GM19324 (cell line): ENCODE data around the gene CALML4.
"Not testable (repeated sequence)": the region's sequence is repeated elsewhere in the genome, so short reads cannot be mapped to it uniquely, and the experiment has no call there.

Experiments used
- ATAC-seq: cut with Tn5 transposase; IDR thresholded peaks from one replicate; pipeline ENCODE4 v1.9.1; 2021; ENCODE audit warnings: mild to moderate bottlenecking, moderate library complexity; ENCODE audit not compliant: unreplicated experiment, low FRiP score

Gene CALML4

DNA sequence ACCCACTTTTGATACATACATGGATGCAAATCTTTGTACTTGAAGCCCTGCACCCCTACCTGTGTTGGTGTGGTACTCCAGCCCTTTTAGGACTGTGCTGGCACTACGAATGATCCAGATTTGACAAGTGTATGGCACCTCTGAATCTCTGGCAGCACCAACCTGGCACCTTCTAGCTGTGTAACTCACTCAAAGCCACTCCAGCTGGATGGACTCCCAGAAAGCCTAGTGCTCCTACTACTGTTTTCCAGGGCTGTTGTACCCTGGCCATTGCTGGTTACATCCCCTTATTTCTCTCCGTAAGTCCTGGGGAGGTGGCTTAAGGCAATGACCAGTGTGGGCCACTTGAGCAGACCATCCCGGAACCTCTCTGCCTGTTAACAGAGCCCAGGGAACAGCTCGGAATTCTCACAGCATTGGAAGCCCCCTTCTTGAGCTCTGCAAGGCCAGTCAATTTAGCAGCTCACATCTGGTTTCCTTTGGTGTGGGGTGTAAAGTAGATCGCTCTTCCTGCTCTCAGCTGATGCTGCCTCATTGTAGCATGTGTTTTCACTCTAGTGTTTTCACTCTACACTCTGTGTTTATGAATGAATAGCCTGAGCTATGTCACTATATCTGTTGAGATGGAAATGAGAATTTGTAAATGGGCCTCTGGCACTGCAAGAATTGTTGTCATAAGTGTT is 12.2 kb downstream of the CALML4 start:
- no peak for ATAC-seq

DNA sequence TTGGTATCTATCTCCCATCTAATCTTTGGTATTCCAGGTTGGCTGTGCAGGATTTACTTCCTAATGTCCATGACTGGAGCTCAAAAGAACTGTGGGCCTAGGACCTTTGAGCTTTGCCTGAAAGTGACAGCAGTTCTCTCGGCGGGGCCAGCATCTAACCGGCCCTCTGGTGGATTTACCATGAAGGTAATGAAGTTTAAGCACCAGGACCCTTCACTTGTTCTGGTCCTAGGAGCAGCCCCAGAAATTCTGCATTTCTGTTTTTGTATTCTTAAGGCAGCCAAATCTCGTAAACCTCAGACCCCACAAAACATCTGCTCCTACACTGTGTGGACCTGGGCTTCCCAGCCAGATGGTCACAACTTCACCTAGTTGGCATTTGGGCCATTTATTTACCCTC is 13.0 kb downstream of the CALML4 start:
- no peak for ATAC-seq

DNA sequence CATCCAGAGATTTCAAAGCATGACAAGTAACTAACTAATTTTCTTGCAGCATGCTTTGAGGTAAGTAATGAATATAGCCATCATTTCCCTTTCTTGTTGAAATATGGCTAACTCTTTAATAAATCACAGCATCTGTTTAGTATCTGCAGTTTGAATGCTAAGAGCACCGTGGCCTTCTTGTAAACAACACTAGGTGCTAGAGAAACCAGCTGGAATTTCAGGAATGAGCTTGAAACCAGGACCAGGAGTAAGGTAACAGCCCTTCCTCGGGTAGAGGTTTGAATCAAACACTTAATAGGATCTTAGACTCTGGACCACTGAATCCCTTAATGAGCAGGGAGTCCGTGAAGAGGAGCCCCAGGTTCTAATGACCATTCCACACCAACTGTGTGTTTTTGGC is 13.6 kb downstream of the CALML4 start:
- ATAC-seq, result no peak

DNA sequence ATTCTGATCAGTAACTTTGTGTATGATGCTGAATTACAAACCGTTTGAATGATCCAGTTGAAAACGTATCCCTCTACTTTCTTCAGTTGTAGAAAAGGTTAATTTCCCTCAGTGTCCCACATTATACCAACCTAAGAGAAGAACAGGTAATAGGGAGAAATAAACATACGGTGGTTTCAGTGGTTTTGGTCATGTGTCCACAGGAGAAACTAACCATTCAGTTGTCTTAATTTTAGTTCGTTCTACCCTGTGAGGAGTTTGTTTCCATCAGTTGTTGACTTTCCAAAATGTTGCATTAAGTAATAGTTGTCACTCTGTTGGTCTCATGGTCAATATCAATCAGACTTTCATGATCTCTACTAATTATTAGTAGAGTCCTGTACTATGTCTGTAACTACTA is 15.1 kb downstream of the CALML4 start:
- ATAC-seq, result no peak

DNA sequence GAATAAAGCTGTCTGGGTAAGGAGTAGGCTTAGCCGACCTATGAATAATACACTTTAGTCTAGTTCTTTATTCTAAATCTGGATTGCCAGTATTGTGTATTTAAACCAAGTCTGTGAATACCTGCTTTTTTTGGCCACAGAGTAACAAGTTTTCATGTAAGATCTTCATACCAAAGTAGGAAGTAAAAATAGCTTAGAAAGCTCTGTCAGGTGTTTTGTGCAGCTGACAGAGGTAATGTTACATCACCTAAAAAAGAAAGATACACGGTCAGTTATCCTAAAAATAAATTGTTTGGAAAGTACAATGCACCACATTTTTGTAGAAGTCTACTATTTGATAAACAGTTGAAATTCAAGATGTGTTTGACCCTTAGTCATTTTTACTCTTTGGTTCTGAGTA is 16.5 kb downstream of the CALML4 start:
- ATAC-seq, result no peak

DNA sequence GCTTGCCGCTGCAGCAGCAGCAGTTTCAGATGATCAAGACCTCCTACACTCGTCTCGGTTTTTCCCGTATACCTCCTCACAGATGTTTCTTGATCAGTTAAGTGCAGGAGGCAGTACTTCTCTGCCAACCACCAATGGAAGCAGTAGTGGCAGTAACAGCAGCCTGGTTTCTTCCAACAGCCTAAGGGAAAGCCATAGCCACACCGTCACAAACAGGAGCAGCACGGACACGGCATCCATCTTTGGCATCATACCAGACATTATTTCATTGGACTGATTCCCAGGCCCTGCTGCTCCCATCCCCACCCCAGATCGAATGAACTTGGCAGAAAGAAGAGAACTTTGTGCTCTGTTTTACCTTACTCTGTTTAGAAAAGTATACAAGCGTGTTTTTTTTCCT is 17.6 kb downstream of the CALML4 start:
- no peak for ATAC-seq

DNA sequence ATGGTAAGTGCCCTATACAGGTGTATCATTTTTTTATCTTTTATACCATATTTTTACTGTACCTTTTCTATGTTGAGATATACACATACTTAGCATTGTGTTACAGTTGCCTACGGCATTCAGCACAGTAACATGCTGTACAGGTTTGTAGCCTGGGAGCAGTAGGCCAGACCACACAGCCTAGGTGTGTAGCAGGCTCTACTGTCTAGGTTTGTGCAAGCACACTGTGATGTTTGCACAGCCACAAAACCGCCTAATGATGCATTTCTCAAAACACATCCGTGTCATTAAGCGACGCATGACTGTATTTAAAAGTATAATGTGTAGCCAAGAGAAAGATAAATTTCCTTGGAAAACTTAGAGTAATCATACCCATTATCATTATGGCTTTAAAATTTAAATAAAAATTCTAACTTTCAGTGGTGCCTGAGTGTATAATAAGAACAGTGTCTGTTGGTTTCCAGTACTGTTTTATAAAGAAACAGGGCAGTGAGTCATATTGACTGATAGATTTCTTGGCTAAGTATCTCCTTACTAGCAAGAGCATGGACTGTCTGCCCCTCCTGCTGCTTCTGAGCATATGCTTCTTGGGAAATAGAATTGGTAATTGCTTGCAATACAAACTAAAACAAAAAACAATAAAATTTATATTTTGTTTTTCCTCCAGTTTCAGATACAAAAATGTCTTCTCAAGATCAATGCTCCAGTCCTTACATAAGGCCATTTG is 18.3 kb downstream of the CALML4 start:
- ATAC-seq, result no peak

DNA sequence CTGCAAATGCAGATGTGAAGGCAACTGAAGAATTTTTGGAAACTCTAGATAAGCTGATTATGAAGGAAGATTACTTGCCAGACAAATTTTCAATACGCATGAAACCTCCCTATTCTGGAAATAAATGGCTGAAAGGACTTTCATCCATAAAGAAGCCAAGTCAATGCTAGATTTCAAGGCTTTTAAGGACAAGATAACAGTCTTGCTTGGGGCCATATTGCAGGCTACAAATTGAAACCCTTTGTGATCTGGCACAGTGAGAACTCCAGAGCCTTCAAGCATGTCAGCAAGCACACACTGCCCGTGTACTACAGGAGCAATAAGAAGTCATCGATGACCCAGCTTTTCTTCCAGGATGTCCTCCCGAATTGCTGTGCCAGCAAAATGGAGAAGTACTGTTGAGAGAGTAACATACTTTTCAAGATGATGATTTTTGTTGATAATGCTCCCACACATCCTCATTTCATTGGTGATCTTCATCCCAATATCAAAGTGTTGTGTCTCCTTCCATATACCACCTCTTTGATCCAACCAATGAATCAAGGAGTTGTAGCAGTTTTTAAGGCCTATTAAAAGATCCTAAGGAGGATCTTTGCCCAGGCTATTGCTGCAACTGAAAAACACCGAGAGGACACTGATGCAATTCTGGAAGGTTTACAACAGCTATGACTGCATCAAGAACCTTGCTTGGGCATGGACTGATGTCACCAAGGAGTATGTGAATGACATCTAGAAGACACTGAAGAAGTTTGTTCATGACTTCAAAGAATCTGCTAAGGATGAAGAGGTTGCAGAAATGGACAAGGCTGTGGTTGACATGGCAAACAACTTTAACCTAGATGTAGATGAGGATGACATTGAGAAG is 20.3 kb downstream of the CALML4 start:
- no peak for ATAC-seq

DNA sequence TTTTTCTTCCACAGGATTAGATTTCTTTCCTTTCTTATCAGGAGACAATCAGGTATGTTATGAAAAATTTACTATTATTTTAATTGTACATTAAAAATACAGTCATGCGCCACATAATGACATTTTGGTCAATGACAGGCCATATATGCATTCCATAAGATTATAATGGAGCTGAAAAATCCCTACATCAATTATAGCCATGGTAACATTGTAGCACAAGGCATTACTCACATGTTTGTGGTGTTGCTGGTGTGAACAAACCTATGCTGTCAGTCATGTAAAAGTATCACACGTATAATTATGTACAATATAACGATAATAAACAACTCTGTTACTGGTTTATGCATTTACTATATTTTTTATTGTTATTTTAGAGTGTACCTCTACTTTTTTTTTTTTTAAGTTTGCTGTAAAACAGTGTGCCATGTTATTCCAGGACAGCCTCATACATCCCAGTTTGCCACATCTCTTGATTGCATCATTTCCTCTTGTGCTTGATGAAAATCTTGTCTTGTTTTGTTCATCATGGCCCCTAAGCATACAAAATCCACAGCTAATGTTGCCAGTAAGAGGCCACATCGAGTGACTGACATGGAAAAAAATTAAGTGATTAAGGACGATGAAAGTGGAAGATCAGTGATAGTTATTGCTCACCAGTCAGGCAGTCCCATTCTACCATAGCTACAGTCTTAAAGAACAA is 21.4 kb downstream of the CALML4 start:
- no peak for ATAC-seq

DNA sequence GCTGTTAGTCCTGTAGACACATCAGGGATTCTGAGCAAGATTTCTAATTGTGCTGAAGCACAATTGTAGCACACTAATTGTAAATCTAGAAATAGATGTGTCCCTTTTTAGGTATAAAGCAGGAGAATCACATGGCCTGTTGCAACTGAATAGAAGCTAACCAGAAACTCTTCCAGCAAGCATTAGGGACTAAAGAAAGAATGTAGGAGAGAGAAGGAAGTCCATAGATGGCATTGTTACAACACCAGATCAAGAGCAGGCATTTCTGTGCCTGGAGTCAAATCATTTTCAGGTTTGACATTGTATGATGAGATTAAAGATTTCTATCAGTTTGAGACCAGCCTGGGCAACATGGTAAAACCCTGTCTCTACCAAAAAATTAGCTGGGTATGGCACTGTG is 27.4 kb downstream of the CALML4 start:
- no peak for ATAC-seq

DNA sequence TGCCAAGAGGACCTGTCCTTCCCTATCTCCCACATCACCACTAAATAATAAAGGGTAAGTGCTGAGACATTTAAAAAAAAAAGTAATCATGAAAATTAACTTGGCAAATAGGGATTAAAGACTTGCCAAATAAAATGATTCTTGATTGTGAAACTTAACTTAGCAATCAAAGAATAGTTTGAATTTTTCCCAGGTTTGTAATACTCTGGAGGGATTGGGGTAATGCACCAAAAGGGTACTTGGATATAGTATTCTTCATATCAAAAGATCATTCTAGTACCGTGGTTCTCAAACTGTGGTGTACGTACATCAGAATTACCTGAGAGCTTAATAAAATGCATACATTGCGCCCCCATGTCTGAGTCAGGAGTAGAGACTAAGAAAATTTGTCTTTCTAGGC is 28.5 kb downstream of the CALML4 start:
- ATAC-seq, result no peak

DNA sequence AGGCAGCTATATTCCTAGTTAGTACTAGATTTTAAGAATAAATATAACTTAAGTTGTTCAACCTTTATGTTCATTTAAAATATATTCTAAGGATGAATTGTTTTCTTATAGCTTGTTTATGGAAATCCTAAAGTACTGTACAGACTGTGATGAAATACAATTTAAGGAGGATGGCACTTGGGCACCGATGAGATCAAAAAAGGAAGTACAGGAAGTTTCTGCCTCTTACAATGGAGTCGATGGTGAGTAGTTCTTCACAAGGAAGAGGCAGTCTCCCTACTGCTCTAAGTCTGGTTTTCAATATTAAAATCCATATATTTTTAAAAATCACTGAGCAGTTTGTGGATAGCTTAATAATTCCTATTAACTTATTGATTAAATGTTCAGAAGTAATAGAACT is 29.6 kb downstream of the CALML4 start:
- no peak for ATAC-seq

DNA sequence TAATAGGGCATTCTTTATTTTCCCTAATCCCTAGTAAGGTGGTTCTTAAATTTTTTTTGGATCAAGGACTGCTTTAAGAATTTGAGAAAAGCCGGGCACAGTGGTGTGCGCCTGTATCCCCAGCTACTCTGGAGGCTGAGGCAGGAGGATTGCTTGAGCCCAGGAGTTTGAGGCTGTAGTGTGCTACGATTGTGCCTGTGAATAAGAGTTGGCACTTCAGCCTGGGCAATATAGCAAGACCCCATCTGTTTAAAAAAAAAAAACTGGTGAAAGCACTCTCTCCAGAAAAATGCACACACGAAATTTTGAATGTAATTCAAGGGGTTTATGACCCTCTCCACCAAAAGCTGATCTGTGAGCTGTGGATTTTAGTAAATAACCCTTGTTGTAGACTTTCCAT is 32.0 kb downstream of the CALML4 start:
- ATAC-seq, result no peak

DNA sequence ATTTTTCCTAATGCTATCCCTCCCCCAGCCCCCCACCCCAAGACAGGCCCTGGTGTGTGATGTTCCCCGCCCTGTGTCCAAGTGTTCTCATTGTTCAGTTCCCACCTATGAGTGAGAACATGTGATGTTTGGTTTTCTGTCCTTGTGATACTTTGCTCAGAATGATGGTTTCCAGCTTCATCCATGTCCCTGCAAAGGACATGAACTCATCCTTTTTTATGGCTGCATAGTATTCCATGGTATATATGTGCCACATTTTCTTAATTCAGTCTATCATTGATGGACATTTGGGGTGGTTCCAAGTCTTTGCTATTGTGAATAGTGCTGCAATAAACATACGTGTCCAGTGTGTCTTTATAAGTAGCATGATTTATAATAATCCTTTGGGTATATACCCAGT is 33.1 kb downstream of the CALML4 start:
- ATAC-seq, result not testable (repeated sequence)

DNA sequence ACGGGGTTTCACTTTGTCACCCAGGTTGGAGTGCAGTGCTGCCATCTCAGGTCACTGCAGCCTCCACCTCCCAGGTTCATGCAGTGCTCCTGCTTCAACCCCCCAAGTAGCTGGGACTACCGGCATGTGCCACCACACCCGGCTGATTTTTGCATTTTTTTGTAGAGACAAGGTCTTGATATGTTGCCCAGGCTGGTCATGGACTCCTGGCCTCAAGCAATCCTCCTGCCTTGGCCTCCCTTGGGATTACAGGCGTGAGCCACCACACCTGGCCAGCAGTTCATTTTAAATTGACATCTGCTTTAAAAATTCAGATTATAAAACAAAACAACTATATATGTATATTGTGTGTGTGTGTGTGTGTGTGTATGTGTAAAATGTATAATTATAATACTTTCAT is 38.3 kb downstream of the CALML4 start:
- no peak for ATAC-seq

DNA sequence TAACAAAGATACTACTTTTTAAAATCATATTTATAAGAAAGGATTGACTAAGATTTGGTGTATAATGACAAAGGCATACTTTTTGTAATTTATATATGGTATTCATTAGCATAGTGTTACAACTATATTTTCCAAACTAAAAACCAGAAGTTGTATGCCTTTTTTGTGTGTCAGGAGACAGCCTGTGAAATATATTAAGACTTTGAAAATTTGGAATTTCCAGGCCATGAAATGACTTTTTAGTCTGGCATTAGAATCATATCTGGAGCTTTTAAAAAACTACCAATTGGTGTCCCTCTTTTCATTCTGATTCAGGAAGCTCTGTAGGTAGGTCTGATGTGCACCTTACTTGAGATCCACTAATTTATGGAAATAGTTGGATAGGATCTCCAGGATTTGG is 41.9 kb downstream of the CALML4 start:
- no peak for ATAC-seq

DNA sequence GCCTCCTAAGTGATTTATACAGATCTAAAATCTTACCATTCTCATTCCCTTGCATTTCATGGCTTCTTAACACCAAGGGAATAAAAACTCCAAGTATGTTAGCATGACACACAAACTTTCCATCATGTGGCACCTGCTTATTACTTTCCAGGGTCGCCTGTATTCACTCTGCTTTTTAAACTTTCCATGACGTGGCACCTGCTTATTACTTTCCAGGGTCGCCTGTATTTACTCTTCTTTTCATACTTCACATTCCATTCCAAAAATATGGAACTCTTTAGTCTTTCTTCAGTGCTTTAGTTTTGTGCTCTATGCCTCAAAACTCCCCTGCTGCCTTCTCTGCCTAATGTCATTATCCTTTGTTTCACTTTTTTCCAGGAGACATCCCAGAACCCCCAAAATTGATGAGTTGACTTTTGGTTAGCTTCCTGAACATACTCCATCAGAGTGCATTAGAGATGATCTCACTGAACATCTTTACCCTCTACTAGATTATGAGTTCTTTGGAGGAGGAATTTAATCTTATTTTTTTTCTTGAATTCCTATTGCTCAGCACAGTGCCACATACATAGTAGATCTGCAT is 47.0 kb downstream of the CALML4 start:
- ATAC-seq, result no peak

DNA sequence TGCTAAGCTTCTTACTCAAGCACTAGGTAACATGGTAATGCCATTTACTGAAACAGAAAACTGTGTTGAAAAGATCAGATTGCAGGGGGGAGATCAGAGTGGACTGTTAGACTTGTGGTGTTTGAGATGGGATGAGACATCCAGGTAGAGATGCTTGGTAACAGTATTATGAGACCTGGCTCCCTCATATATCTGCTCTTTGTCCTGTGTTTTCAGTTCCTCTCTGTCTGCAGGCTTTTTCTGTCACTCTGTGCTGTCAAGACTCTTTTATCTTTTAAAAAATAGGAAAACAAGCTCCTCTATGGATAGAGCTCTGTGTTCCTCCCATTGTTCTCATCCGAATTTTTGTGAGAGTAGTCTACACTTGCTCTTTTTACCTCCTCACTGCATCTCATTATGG is 48.1 kb downstream of the CALML4 start:
- no peak for ATAC-seq

DNA sequence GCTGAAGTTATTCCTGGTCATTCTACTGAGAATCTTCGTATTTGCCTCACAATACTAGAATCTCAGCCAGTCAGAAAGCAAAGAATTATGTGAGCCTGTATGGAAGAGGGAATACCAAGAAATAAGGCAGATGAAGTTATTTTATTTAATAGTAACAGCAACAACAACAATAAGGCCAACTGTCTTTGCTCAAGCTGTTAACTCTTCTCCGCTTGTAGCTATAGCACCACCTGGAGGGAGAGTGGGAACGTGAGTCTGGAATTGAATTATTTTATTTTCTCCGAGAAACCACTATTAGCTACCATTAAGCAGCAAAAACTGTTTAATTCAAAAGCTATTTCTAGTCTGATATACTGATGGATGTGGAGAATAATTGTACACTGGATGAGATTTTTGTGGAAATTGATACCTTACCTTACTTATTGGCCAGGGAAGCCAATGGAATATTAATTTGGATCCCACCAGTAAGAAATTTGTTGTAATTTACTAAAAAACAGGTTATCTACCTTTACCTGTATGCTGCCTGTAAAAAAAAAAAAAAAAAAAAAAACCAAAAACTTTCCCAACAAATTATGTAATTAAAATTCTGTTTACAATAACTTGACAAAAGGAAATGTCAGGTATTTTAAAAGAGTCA is 50.1 kb downstream of the CALML4 start:
- ATAC-seq, result no peak

DNA sequence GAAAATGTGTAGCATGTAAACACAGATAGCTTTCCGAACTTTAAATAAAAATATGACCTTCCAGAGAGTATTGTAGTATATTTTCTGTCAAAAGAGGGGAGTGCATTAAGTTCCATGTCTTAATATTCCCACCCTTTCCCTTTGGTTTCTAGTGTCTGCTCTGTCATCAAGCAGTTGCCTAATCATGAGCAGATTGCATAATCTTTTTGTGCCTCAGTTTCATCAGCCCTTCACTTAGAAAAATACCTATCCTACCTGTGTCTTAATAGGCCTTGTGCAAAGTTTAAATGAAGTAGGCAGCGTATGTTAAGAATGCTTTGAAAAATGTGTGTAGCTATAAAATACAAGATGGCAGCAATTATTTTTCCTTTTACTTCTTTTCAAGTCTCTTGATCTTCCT is 52.8 kb downstream of the CALML4 start:
- no peak for ATAC-seq
